ENCODE data around the gene BBS4.

Gene BBS4

DNA sequence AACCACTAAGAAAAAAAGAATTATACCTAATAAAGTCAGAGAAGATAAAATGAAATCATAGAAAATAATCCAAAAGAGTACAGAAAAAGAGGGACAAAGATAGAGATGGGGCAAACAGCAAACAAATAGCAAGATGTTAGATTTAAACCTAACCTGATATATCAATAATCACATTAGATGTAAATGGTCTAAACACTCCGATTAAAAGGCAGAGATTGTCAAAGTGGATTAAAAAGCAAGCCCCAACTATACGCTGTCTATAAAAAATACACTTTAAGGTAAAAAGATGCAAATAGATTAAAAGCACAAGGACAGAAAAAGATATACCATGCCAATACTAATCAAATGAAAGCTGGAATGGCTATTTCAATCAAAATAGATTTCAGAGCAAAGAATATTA, 80.8 kb downstream of the BBS4 start:
- no peak for DNase-seq

DNA sequence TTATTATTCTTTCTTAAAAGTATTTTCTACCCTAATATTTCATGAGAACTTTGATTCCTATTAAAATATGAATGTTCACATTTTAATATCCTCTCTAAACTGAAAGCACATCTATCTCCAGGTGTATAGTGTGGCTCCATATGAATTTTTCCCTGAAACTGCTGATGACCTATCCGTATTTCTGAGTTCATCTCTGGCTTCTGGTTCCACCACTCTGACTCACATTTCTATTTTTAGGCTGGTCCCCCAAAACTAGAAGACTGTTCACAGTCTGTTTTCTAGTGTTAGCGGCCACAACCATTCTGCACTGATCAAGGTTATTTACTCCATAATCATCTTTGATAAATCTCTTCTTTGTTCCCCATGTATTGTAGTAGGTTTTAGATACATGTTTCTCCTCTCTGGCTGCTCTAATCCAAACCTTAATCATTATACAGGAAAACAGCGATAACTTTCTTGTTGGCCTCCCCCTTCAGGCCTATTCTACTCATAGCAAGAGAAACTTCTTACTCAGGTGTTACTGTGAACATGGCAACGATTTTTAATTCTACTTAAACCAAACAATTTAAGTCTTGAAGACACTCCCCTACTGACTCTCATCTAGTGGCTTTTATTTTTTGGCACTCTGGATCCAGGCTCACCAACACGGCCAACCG, 84.8 kb downstream of the BBS4 start:
- DNase-seq = no peak

DNA sequence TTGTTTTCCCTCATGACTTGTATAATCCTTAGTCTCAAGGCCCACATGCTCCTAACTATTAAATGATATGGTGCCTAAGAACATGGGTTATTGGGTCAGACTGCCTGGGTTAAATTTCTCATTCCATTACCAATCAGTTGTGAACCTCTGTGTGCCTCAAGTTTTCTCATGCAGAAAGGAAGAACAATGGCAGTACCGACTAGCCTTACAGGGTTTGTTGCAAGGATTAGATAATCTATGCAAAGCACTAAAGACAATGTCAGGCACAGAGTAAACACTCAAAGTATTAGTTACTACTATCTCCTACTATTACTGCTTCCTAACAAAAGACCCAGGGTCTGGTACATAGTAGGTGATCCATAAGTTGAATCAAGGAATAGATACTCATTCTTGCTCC, 85.3 kb downstream of the BBS4 start:
- no peak for DNase-seq

DNA sequence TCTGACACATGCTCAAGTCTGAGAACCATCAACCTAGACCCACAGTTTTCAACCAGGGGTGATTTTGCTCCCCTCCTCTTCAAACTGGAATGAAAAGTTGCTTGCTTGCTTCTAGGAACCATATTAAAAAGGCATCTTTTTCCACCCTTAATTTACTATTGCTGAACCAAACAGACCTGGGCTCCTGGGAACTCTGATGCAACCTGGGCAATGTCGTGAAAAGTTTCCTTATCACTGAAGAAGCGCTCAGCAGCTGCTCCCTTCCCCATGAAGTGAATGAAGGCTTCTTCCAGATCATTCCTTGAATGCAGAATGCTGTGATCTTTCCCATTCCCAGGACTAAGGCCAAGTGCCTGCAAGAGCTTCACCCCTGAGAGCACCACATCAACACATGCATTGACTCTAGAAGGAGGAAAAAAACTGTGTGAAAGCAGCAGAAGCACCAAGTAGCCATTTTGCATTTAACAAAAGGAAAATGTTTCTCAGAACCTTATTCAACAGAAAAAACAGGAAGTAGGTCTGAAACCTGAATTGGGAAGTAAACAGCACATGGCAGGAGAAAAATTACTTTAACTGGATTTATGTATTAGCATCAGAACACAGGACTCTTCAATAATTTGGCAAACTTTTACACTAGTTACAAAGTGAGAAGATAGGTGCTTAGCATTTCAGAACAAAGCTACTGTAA, 88.8 kb downstream of the BBS4 start:
- no peak for DNase-seq

DNA sequence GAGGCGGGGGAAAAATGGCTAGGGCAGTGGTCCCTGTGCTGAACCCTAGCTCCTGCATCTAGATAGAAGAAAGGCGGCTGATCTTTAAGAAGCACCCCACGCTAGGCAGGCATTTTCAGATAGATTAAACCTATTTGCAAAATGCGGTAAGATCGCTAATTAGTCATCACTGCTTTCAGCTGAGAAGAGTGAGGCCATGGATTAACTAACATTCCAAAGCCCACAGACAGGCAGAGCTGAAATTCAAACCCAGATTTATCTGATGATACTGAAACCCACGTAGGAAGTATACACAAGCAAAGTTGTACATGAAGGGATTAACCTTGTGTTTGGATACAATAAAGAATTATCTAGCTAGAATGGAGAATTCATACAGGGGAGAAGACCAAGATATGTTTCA, 92.8 kb downstream of the BBS4 start:
- DNase-seq = peak; percentile 48

DNA sequence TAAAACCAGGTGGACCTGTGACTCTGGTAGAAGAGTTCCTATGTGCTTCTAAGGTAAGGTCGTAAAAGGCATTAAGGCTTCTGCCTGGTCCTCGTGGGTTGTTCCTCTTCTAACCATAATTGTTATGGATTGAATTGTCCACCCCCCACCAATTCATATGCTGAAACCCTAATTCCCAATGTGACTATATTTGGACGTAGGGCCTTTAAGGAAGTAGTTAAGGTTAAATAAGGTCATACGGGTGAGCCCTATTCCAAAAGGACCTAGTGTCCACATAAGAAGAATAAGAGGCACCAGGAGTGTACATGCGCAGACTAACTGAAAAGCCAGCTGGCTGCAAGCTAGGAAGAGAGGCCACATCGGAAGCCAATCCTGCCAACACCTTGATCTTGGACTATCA, 95.6 kb downstream of the BBS4 start:
- DNase-seq = no peak

DNA sequence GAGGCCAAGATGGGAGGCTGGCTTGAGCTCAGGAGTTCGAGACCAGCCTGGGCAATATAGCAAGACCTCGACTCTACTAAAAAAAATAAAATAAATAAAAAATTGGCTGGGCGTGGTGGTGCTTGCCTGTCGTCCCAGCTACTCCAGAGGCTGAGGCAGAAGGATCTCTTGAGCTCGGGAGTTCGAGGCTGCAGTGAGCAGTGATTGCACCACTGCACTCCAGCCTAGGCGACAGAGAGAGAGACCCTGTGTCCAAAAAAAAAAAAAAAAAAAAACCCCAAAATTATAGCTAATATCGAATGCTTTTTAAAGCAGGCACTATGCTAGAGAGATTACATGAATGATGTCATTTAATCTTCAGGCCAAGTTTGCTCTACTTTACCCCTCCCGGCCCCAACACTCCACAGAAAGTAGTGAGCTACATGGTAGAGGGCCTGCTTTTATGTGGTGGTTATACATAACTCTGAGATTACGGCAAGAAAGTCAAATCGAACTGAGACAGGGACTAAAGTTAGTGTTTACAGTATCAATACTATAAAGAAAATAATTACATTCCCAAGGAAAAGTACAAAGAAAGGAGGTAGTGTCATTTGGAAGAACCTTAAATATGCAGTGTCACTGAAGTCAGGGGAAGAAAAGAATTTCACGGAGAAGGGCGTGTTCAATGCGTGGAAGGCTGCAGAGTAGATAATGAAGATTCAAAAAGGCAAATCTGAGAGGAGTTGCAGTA, 96.4 kb downstream of the BBS4 start:
- DNase-seq = no peak

DNA sequence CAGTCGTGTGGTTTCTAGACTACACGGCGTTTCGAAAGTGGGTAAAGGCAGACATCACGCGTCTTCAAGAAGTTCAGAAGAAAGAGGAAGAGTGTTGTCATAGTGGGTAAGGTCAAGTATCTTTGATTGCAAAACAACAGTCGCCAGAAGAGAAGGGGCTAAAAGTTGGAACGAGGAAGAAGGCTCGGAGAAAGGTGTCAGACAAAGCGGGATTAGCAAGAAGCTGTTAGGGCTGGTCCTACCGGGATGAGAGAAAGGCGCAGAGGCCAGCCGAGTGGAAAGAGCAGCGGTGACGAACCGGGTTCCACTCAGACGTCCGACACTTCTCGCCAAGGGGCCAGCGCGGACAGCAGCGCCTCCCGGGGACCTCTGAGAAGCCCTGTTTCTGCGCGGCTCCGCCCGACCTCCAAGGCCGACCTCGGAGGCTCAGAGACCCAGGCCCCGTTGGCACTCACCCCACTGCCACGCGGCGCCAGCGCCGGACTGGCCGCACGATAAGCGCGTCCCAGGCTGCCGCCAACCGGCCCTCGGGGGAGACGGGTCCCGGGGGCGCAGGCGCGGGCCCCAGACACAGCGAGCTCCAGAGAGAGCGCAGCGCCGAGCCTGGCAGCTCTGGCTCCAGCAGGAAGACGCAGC, 97.1 kb downstream of the BBS4 start:
- no peak for DNase-seq

DNA sequence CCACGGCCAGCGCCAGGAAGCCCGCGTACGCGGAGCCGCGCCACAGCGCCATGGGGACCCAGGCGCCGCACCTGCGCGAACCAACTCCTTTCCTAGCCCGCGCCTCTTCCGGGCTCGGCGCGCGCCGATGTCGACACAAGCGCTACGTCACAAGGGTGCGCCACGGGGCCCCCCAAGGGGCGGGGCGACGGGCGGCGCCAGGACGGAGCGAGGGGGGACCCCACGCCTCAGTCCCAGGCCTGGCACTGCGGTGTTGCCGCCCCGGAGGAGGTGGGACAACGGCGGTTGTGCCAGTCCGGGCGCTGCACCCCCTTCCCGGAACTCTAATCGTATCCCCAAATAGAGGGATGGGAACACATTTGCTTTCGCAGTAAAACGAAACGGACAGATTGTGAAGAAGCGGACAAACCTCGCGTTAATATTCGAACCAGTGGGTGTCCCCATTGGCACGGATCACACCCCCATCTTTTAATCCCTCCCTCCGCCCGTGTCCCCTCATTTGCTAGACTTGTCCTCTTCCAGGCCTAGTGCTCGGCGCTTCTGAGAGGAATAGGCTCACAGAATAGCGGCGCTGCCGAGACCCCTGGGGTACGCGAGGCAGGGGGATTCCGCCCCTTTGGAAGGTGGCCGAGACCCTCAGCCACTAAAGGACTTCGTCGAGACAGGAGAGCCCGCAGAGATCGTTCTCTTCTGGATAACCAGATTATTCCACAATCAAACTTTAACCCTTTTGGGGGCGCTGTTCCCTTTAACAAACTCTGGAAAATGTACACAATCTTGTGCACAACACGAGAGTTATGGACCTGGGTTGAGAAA, 97.8 kb downstream of the BBS4 start, which contains the start of gene ADPGK:
ADPGK (minus strand) TSS at position 119 of the 816 bp plus-strand sequence; CDS start at position 52, 67 bp downstream.
- peak; percentile 93 for DNase-seq

DNA sequence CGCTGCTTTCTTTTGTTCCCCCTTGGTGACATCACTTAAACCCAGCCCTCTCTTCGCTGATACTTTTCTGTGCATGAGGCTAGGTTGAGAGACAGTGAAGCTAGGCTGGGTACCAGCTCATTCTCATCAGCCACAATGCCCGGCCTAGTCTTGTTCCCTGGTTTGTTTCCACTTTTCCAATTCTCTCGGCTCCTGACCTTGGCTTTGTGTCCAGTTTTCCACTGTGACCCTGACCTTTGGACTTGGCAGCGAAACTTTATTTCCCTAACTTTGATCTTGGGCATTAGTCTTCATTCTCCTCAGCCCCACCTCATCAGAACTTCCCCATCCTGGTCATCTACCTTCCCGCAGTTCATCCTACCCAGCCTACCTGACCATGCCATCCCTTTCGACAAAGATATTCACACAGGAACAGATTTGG, 98.5 kb downstream of the BBS4 start:
- DNase-seq = no peak

DNA sequence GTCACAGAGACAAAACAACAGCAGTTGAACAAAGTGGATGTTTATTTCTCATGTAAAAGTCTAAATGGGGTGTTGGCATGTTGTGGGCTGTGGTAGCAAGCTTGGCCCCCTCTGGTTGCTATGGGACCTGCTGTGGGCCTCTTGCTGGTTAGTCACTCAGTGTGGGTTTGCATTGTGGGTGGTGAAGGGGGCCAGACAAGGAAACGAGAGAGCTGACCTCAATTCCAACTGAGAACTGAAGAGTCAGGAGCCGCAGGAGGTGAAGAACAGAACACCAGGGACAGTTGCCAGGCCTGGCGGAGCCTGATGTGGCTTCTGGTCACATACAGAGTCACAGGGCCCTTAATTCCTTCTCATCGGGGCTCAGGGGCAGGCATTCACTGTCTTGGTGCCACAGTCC, 99.4 kb downstream of the BBS4 start:
- peak; percentile 77 for DNase-seq

DNA sequence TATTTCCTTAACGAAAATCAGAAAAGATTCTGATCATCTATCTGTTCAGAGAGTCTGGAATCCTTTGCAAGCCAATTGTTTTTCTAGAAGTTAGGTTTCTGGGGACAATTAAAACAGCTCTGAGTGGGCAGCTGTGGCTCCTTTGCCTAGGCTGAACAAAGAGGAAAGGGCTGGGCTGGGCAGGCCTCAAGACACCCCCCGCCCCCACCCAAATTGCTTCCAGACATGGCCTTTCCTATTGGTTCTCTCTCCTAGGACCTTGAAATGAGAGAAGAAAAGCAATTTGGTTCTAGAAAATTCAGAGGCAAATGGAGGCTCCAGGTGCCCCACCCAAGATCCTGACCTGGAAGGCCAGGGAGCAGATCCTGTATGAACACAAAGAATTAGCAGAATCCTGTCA, 99.8 kb downstream of the BBS4 start:
- DNase-seq = peak; percentile 35

DNA sequence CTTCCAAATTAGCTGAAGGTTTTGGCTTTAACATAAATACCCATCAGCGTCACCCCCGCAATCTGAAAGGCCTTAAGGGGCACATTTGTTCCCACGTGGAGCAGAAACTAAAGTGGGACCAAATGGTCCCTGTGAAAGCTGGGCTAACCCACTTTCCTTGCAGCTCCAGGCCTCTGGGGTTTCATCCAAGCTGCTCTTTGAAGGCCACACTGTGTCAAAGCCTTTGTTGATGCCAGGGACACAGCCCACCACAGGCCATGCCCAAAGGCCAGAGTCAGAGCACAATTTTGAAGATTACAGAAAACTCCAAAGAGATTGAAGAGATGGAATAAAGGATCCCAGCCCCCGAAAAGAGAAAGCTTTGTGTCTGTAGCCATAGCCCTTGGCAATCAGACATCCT, 100.2 kb downstream of the BBS4 start:
- DNase-seq = no peak

DNA sequence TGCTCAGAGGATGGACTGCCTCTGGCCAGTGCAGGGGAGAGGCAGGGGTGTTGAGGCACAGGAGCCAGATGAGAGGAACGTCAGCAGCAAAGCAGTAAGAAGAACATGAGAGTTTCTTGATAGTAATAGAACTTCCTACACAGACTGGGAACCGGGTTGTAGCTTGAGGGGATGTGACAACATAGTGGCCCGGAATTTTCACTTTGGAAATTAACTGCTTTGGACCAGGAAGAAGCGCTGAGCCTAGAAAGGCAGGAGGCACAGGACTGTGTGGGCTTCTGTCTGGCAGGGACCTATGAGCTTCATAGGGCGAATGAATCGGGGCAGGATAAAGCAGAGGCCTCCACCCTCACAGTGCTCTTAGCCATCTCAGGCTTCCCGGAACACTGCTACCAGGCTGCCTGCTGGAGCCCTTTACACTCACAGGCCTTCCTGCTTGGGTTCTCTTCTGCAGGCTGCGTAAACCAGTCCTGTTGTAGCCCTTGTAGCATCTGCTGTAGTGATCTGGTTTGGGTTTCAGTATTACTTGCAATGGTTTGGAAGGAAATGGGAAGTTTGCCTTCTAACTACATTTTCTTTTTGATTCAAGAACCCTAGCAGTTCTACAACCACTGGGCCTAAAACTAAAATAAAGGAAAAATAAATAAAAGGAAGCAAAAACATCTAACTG, 100.8 kb downstream of the BBS4 start:
- DNase-seq = no peak

DNA sequence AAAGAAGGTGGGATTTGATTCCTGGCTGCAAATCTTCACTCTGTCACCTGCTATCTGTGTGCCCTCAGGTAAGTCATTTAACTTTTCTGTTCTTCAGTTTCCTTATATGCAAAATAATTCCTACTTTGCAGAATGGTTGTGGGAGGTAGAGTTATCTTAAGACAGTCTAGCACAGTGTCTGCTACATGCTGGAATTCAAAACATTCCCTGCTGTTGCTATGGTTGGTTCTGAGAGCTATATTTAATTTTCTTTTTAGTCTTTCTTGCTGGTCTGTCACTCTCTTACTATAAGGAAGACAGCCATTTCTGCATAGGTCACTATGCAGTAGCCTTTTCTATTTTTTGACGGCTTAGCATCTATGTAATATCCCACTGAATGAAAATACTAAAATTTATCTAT, 101.5 kb downstream of the BBS4 start:
- no peak for DNase-seq
